Urinary bladder (tissue), 4 donors: Measurements from ENCODE around the gene DHRS9. TPM values are rescaled to one million over a fixed set of nuclear protein-coding genes. Genes with fewer than 3 reads are reported as not detected.
"Not testable (repeated sequence)": the region's sequence is repeated elsewhere in the genome, so short reads cannot be mapped to it uniquely, and the experiment has no call there.

Experiments used
- DNase-seq: peaks from one replicate; pipeline ENCODE4 v3.0.0-alpha.2; 2015; ENCODE audit errors: extremely low spot score
- H3K27ac ChIP-seq: one replicate; pipeline ENCODE4 v1.5.1; 2013; ENCODE audit warnings: low read depth, mild to moderate bottlenecking, moderate library complexity
- H3K36me3 ChIP-seq: one replicate; pipeline ENCODE4 v1.6.1; 2013; ENCODE audit warnings: mild to moderate bottlenecking, moderate library complexity; ENCODE audit not compliant: insufficient read depth
- H3K4me1 ChIP-seq: one replicate; pipeline ENCODE4 v1.6.1; 2013; ENCODE audit warnings: mild to moderate bottlenecking, moderate library complexity; ENCODE audit not compliant: insufficient read depth
- H3K4me3 ChIP-seq: one replicate; pipeline ENCODE4 v1.5.1; 2013; ENCODE audit warnings: low read depth, low read length
- WGBS: extraction: QIAGEN DNeasy Blood & Tissue Kit; methylation state at CpG from one replicate; pipeline ENCODE4 v1.1.7; 2013; 5-methylcytosine and 5-hydroxymethylcytosine counted together
- polyA plus RNA-seq: library from polyadenylated mRNA; stranded (reverse); fragments of 200-250 nt; gene quantifications from one replicate; pipeline ENCODE4 v1.2.3, GENCODE V29; 2013
- total RNA-seq: library from RNA; depleted of rRNA; stranded (reverse); fragments of >200 nt; gene quantifications from one replicate; pipeline ENCODE4 v1.2.3, GENCODE V29; 2014
- donor health status: healthy with polysubstance abuse.
- donor health status: healthy.

Gene DHRS9
- total and polyA plus RNA-seq, 2 donors: 0.54 to 0.69 TPM

GRCh38 chr2:169114056-169114455, 44.7 kb downstream of the DHRS9 start:
- 92% methylated on average over 4 of the region's 4 CpGs for WGBS
- no peak overlapping the region for H3K27ac ChIP-seq
- H3K36me3 ChIP-seq: no peaks in the 10 kb centered on the region
- H3K4me3 ChIP-seq: no peak overlapping the region
- no peak for DNase-seq
- no peaks in the 10 kb centered on the region for H3K4me1 ChIP-seq

- WGBS: 46% methylated on average over 2 of the region's 2 CpGs
- no peak overlapping the region for H3K27ac ChIP-seq
- H3K36me3 ChIP-seq: no peaks in the 10 kb centered on the region
- H3K4me1 ChIP-seq: no peaks in the 10 kb centered on the region
- DNase-seq: no peak
- H3K4me3 ChIP-seq: no peak overlapping the region
Measured at GRCh38 chr2:169116327-169116726, 47.0 kb downstream of the DHRS9 start.

GRCh38 chr2:169116993-169117392, 47.6 kb downstream of the DHRS9 start:
- Histone ChIP-seq H3K4me3 (no peak overlapping the region), H3K27ac (no peak overlapping the region), H3K4me1 (no peaks in the 10 kb centered on the region), H3K36me3 (no peaks in the 10 kb centered on the region)
- DNase-seq: no peak

- Histone ChIP-seq H3K27ac (no peak overlapping the region), H3K4me3 (no peak overlapping the region), H3K36me3 (no peaks in the 10 kb centered on the region), H3K4me1 (no peaks in the 10 kb centered on the region)
- DNase-seq: no peak
- WGBS: 75% methylated on average over 2 of the region's 2 CpGs
Measured at GRCh38 chr2:169118060-169118459, 48.7 kb downstream of the DHRS9 start.

GRCh38 chr2:169119123-169119760, 49.9 kb downstream of the DHRS9 start:
- H3K4me3 ChIP-seq: no peak overlapping the region
- no peaks in the 10 kb centered on the region for H3K36me3 ChIP-seq
- no peaks in the 10 kb centered on the region for H3K4me1 ChIP-seq
- H3K27ac ChIP-seq: no peak overlapping the region
- DNase-seq: no peak
- WGBS: 64% methylated on average over 4 of the region's 4 CpGs

DNA sequence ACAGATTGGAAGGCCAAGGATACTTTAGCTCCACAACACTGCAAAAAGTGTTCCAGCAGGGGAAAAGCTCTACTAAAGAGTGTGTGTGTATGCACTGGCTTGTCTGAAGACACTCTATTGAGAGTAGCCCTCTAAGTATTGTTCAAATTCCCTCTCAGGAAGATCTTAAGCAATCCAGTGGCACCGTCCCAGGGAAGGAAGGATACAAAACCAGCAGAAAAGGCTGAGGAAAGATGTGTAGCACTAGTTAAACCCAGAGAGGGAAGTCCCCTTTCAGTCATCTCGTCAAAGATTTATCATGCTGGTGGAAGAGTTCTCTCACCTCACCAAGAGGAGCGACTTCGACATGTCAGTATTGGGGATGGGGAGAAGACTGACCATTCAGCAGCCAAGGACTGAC, 50.5 kb downstream of the DHRS9 start:
- H3K4me3 ChIP-seq: no peak overlapping the region
- H3K27ac ChIP-seq: no peak overlapping the region
- no peaks in the 10 kb centered on the region for H3K4me1 ChIP-seq
- no peaks in the 10 kb centered on the region for H3K36me3 ChIP-seq
- no peak for DNase-seq
- 89% methylated on average over 4 of the region's 4 CpGs for WGBS

DNA sequence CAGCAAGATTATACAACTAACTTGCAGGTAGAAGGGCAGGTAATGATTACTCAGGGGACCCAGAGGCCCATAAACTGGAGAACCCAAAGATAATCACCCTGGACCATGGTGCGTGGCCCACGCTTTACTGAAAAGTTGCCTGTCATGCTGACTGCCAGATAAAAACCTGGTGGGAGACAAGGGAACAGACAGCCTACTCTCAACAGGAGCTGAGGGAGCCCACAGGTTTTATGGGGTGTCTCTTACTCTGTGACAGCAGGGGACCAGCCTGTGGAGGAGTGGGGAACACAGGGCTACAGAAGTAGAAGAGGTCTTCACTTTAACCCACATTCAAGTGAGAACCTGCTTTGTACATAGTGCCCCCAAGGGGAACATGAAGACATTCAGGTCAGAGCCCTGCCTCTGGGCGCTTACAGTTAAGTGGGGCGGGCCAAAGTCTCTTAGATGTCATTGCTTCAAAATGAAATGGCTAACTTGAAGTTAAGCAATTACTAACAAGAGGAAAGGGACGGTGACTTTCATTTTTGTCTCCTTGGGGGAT, 60.4 kb downstream of the DHRS9 start:
- Histone ChIP-seq H3K36me3 (no peaks in the 10 kb centered on the region), H3K4me3 (no peak overlapping the region), H3K4me1 (no peaks in the 10 kb centered on the region), H3K27ac (no peak overlapping the region)
- WGBS: 88% methylated on average over 5 of the region's 5 CpGs
- DNase-seq: no peak

DNA sequence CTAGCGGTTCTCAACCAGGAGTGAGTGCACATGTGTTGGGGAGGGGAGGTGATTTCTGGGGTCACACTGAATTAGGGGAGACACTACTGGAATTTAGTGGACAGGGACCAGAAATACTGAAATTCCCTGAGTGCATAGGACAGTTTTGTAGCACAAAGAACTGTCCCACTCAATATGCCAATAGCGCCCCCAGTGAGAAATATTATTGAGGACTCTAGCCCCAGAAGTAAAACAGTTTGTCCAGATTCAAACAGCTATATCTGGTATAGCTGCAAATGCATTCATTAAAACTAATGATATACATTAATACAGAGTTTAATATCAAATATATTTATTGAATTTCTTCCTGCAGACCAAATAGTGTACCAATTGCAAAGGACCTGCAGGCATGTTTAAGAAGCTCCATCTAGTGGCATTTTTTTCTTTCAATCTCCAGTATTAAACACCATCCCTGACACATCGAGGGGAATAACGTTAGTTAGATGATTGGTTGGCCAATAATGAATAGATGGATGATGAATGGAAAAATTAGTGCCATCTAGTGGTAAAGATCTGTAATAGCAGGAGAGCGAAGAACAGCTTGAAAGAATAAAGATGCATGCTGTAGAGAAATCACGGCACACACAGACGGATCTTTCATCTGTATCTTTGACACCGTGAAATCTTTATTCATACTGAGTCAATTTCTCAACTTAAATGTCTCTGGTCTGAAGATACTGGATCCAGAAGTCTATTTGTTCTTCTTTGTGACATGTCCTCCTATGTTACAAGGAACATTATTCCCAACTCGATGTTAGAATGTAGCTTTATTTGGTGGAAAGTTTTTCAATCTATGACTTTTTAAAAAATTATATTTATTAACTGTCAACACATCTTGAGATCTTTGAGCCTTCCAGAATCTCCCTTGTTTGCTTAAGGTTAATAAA, 62.5 kb downstream of the DHRS9 start:
- WGBS: 34% methylated on average over 9 of the region's 9 CpGs
- H3K27ac ChIP-seq: no peak overlapping the region
- H3K36me3 ChIP-seq: no peaks in the 10 kb centered on the region
- DNase-seq: no peak
- no peak overlapping the region for H3K4me3 ChIP-seq
- no peaks in the 10 kb centered on the region for H3K4me1 ChIP-seq

DNA sequence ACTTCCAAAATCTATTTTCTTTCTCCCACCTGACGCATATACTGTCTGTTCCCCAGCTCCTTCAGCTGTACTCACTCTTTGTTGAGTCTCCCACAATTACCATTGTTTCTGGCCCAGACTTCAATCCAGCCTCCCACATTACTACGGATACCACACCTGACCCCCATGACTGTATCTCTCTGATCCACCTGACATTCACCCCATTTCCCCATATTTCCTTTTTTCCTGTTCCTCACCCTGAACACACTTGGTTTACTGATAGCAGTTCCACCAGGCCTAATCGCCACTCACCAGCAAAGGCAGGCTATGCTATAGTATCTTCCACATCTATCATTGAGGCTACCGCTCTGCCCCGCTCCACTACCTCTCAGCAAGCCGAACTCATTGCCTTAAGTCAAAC, 64.9 kb downstream of the DHRS9 start:
- H3K27ac ChIP-seq, H3K4me1 ChIP-seq, H3K4me3 ChIP-seq, DNase-seq, H3K36me3 ChIP-seq: not testable (repeated sequence)
- 90% methylated on average over 6 of the region's 6 CpGs for WGBS

DNA sequence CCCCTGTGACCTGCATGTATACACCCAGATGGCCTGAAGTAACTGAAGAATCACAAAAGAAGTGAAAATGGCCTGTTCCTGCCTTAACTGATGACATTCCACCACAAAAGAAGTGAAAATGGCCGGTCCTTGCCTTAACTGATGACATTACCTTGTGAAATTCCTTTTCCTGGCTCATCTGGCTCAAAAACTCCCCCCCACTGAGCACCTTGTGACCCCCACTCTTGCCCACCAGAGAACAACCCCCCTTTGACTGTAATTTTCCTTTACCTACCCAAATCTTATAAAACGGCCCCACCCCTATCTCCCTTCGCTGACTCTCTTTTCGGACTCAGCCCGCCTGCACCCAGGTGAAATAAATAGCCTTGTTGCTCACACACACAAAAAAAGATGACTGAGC, 67.1 kb downstream of the DHRS9 start:
- H3K4me3 ChIP-seq, H3K36me3 ChIP-seq, DNase-seq, H3K27ac ChIP-seq, H3K4me1 ChIP-seq: not testable (repeated sequence)
- 97% methylated on average over 5 of the region's 5 CpGs for whole genome bisulfite sequencing

DNA sequence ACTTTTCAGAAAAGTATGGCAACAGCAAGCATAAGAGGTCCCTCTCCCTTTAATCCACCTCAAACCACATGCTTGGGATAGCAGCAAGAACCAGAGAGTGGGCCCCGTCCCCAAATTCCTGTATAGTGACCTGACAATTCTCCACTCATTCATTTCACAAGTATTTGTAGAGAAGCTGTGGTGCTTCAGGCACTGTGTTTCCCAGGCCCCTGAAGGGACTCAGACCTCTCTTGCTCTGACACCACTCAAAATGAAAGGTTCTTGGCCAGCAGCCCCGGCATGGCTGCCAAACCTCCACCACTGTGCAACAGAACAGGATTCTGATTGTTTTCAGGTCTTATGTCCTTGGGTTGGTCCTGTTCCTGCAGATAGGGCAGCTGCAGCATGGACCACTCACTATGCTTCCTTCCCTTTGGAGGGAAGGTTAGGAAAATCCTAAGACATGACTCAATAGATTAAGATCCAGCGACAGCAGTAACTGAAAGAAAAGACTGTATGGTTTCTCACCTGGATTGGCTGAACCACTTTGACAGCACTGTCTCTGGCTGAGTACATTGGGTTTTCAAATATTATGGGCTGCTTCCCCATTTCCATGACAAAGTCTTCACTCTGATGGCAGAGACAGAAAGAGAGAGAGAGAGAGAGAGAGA, 67.6 kb downstream of the DHRS9 start:
- WGBS: 70% methylated on average over 3 of the region's 3 CpGs
- no peak for DNase-seq
- H3K27ac ChIP-seq: no peak overlapping the region
- no peaks in the 10 kb centered on the region for H3K4me1 ChIP-seq
- no peaks in the 10 kb centered on the region for H3K36me3 ChIP-seq
- no peak overlapping the region for H3K4me3 ChIP-seq

DNA sequence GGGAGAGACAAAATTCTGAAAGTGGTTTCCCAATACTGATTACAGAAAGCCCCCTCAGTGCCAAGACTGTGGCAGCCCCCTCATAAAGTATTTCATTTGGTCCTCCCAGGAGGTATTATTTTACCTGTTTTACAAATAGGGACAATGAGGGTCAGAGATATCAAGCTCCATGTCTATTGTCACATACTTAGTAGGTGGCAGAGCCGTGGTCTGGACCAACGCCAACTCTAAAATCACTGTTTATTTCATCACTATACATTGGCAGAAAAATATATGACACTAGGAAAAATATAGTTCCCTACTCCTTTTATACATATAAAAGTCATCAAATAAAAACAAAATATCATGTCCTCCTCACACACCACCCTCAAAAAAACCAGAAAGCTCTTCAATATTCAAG, 68.6 kb downstream of the DHRS9 start:
- 32% methylated on average over 2 of the region's 2 CpGs for WGBS
- DNase-seq: no peak
- Histone ChIP-seq H3K4me3 (no peak overlapping the region), H3K27ac (no peak overlapping the region), H3K36me3 (no peaks in the 10 kb centered on the region), H3K4me1 (no peaks in the 10 kb centered on the region)

GRCh38 chr2:169139145-169139544, 69.8 kb downstream of the DHRS9 start:
- H3K4me3 ChIP-seq: no peak overlapping the region
- 70% methylated on average over 7 of the region's 7 CpGs for WGBS
- H3K36me3 ChIP-seq: no peaks in the 10 kb centered on the region
- no peak overlapping the region for H3K27ac ChIP-seq
- no peaks in the 10 kb centered on the region for H3K4me1 ChIP-seq
- DNase-seq: no peak
